HL-60/S4 (cell line): ENCODE results near the gene POU6F1.

Experiments used
- in situ Hi-C: fragments of 300-500 bp; cut with MboI; formaldehyde crosslinking; loops from 2 replicates; pipeline ENCODE4 v1.14.3; 2022; ENCODE audit warnings: low sequenced_read_pairs

Gene POU6F1

GRCh38 chr12:51198568-51199365, 19.1 kb downstream of the POU6F1 start:
- in situ Hi-C loops = no loop called here

GRCh38 chr12:51197736-51198567, 19.9 kb downstream of the POU6F1 start:
- in situ Hi-C loops = no loop called here

DNA sequence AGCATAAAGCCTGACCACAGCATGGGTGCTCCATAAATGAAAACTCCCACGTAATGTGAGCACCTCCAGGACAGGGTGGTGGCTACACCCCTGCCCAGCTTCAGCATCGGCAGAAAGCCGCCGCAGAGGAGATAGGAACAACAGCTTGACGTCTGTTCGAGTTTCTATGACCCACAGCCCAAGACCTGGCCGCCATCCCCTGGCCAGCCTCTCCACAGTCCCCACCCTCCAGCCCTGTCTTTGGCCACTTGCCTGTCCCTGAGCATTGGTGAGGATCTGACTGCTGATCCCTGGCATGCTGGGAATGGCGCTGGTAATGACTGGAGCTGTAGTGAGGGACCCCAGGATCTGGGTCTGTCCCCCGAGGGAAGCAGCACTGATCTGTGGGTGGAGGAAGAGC, 21.3 kb downstream of the POU6F1 start:
- in situ Hi-C loops = no loop called here

DNA sequence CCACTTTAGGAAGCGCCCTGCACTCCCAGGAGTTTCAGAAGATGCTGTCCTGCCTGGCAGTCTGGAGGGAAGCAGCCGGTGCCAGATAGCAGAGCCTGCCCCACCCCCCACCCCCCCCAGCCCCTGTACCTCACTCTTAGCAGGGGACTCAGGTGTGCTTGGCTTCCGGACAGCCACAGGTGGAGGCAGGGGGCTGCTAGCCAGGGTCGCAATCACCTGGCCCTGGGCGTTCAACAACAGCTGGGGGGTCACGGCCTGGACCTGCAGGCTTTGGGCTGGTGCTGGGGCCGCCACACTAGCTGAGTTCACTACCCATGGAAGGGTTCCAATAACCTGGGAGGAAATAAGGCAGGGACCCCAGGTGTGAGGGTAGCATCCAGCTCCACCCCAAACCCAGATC, 22.0 kb downstream of the POU6F1 start:
- in situ Hi-C loops = no loop called here

DNA sequence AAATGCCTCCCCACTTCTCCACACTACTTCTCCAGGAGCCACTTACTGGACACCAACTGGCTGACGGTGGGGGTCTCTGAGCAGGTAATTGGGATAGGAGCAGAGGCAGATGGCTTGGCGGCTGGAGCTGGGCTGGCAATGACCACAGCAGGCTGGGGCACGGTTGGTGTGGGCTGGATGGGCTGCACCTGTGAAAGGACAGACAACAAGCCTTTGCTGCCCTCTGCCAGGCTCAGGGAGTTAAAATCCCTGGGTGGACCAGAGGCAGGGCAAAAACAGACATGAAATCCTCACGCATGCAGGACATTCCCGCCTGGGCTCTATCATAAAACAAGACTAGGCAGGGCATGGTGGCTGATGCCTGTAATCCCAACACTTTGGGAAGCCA, 25.6 kb downstream of the POU6F1 start:
- in situ Hi-C loops = no loop called here

GRCh38 chr12:51191516-51192283, 26.2 kb downstream of the POU6F1 start:
- in situ Hi-C loops = no loop called here

DNA sequence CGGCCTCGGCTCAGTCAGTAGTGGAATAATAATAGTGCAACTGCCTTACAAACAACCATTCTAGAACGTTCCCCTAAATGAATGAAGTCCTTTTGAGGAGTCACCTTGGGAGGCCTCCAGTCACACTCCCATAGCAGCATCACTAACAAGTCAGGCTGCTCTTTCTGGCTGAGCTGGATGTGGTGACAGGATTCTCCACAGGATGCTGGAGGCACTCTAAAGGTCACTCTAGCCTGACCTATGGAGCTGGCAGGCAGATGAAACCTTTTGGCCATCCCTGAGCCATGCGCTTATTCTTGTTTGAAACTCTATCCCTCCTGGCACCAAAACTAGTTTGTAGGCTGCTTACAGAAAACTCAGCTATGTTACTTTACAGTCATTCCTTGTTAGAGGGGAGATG, 27.0 kb downstream of the POU6F1 start:
- in situ Hi-C loops = no loop called here

DNA sequence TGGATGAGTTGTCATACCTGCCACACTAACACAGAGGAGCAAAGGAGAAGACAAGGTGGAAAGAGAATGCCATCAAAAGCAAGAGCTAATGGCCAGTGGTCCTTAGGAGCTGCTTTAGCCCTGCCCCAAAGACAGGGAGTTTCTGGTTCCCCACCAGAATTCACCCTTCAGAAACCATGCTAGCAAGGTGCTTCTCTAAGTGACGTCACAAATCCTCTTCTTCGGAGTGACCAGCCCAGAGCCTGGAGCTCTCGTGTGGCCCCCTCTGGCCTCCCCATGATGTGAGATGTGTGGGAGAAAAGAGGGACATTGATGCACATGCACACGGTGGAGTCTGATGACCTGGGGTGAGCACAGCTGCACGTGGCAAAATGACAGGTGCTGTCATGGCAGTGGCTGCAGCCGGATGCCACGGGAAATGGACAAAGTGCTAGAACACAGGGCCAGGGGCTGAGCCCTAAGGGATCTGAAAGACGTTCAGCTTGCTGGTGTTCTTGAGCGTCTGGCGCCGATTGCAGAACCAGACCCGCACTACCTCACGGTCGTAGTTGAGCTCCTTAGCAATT, 28.0 kb downstream of the POU6F1 start:
- in situ Hi-C loops = no loop called here

DNA sequence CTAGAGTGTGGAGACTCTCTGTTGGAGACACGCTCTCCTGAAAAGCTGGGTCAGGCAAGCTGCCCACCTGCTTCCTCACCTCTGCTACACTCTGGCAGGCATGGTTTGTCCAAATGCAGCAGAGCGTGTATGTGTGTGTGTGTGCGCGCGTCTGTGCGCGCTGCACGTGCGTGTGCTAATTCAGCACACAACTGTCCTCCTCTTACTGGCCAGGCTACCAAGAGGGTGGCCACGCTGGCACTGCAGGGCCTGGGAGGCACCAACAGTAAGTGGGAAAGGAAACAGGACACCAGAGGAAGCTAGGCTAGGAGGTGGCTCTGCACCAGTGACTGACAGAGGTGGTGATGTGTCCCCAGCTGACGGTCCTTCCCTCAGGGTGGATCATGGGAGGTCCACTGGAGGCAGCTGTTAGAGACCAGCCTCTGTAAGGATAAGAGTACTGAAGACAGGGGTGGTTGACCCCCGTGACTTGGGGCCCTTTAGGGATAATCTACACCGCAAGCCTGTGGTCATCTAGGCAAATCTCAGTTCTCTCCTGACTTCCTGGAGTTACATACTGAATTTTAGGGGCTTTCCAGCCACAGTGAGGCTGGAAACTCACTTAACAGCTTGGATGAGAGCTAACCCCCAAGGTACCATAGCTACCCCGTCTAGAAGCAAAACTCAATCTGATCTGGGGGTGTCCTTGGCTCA, 29.4 kb downstream of the POU6F1 start:
- in situ Hi-C loops = no loop called here

DNA sequence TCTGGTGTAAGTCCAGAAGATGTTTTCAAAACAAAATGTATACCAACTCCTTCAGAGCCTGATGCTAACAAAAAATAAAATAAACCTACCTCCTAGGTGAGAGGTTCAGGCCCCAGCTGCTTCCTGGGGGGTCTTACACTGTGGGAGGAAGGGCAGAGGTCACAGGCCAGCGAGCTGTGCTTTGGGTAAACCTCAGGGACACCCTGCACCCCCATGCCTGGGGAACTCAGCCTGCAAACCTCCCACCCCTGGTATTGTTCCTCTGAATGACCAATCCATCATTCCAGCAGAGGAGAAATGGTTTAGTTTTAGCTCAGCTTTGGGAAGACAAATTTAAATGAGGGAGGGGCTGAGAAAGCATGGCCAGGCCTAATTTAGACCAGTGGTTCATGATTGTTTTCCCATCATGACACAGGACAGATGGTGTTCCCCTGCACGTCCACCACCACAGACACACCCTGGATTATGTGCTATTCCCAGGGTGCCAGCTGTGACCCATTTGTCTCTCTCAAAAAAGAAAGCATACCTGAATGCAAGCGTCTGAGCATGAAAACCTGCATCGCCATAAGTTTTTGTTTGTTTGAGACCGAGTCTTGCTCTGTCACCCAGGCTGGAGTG, 30.4 kb downstream of the POU6F1 start:
- in situ Hi-C loops = no loop called here

DNA sequence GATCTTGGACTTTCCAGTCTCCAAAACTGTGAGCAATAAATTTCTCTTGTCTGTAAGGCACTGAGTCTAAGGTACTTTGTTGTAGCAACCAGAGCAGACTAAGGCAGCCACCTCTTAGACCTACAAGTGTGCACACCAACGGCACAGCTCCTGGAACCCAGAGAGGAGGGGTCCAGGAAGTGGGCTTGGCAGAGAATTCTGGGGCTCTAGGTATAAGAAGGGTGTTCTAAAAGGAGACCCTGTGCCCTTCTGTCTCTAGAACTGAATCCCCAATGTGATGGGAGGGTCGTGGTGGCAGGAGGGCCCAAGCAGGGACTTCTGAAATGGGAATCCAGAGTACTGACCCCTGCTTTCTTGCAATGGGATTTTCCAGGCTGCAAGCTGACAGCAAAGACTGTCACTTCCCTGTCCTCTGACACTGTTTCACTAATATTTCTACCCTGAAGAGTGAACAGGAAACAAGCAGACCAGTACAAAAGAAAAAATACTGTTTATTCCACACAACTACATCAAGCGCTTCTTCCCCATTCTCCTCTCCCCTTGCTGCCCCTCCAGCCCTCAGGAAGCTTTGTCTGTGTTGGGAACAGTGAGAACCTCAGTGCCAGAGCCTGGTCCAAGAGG, 31.3 kb downstream of the POU6F1 start:
- in situ Hi-C loops = no loop called here

GRCh38 chr12:51185171-51185717, 32.6 kb downstream of the POU6F1 start:
- in situ Hi-C loops = no loop called here

- in situ Hi-C loops = no loop called here
Observed at GRCh38 chr12:51183816-51184215, 34.0 kb downstream of the POU6F1 start.

DNA sequence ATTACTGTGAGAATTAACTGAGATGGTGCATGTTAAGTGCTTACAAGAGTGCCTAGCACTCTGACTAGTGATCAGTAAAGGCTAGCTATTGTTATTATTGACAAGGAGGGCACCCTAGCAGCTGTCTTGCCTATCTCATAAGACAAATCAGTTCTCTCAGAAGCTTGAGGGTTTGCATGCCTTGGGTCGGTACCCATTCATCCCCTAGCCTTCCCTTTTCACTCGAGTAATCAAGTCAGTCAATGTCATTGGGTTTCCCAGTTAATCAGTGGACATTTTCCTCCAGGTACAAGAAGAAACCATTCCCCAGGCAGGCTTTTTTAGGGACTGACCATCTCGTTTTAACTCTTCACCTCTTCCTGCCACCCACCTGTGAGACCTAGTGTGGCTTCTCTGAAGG, 34.5 kb downstream of the POU6F1 start:
- in situ Hi-C loops = no loop called here

- in situ Hi-C loops = no loop called here
Observed at GRCh38 chr12:51181558-51181957, 36.3 kb downstream of the POU6F1 start.

- in situ Hi-C loops = no loop called here
Observed at GRCh38 chr12:51177897-51178296, 40.0 kb downstream of the POU6F1 start.

DNA sequence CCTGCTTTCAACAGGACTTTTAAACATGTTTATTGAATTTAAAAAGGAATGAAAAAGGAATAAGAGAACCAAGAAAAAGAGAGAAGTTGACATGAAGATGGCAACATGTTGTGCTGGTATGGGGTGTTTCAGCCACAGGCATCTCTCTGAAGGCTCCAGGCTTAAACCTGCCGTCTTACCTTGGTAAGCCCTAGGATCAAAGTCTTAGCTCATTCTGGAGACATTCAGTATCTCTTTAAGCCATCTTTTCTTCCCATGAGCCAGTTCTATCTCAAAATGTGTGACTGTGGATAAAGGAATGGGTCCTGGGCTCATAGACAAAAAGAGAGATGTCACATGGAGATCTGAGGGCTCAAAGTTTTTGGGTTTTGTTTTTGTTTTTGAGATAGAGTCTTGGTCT, 43.4 kb downstream of the POU6F1 start:
- in situ Hi-C loops = no loop called here

DNA sequence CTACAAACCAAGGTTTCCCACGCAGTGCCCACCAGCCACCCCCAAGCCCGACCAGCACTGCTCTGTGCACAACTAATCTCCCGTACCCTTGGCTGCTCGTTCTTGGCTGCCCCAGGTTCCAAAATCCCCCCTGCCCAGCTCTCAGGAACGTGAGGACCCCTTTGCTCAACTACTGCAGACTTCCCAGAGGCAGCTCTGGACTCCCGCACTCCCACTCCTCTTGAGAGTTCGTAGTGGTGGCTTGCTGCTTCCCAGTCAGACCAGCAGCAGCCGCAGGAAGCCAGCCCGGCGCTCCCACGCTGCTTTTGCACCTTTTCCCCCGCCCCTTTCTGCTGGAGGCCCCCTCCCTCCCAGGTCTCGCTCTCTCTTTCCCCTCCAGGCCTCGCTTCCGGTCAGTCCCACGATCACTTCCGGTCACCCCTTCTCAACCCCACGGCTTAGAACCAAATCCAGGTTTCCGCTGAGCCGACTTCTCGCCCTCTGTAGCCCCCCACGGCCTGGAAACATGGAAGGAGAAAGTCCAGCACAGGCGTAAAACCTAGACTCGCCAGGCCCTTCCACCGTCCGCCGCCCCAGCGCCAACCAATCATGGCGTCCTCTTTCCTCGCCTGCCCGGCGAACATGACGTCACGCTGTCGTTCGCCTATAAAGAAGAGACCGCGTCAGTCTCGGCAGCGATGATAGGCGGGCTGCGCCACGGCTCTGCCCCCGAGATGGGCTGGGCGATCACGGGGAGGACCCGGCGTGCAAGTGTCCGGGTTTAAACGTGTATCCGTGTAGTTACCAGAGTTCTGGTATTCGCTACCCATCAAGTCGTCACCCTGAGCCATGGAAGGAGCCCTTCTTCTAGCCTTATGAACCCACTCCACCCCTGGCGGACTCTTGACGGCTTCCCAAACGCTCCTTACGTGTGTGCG, 45.1 kb downstream of the POU6F1 start, which contains the start of gene TFCP2:
Gene TFCP2 (minus strand): TSS at position 621 of the 917 bp plus-strand sequence. CDS start 713 bp downstream, outside the sequence.
- in situ Hi-C loops = no loop called here
